Choroid plexus epithelial cell (primary cell): ENCODE data around the gene PPP2R5C.

Experiments
- DNase-seq: peaks from one replicate; pipeline ENCODE4 v3.0.0-alpha.2; 2010; ENCODE audit warnings: low read depth
- H3K4me3 ChIP-seq: 2 replicates; pipeline ENCODE4 v1.5.1; 2011; ENCODE audit warnings: low read depth, mild to moderate bottlenecking, control low read depth, low read length, moderate library complexity
- CTCF ChIP-seq: conservative IDR thresholded peaks from 2 replicates; pipeline ENCODE4 v1.5.1; 2011; ENCODE audit warnings: low read depth, mild to moderate bottlenecking, control low read depth, inconsistent platforms, low read length, moderate library complexity

The PPP2R5C gene

DNA sequence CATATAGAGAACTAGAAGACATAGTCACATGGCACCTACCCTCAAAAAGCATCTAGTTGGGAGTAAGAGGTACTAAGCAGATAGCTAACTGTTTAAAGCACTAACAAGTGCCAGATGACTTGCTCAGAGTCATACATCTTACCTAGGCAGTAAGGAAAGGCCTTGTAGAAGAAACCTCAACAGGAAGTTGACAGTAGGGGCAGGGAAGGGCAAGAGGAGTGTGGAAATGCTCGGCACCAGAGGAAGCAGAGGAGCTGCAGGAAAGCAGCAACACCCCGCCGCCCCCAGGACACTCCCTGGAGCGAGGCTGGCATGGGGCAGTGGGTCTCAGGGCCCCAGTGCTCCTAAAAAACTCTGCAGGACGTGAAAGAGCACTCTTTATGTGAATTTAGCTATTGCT is 92.9 kb downstream of the PPP2R5C start:
- TF ChIP-seq CTCF: no peak
- H3K4me3 ChIP-seq: no peak overlapping the region
- no peak for DNase-seq

- no peak for TF ChIP-seq CTCF
- DNase-seq: no peak
- H3K4me3 ChIP-seq: no peak overlapping the region
These were observed 94.4 kb downstream of the PPP2R5C start for GRCh38 chr14:101855958-101856357.

DNA sequence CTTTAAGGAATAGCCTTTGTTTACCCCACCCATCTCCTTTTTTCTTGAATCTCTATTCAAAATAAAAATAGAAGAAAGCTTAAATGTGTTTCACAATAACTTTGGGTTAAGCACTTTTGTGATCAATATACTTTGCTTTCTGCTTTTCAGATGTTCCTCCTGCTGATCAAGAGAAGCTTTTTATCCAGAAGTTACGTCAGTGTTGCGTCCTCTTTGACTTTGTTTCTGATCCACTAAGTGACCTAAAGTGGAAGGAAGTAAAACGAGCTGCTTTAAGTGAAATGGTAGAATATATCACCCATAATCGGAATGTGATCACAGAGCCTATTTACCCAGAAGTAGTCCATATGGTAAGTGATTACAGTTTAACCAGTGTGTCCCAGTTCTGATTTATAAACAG is 95.0 kb downstream of the PPP2R5C start:
- TF ChIP-seq CTCF: no peak

GRCh38 chr14:101857226-101857625 is 95.7 kb downstream of the PPP2R5C start:
- no peak for TF ChIP-seq CTCF
- DNase-seq: no peak
- H3K4me3 ChIP-seq: no peak overlapping the region

More for the DNA sequence above, 95.0 kb downstream of the PPP2R5C start:
- no peak overlapping the region for H3K4me3 ChIP-seq
- DNase-seq: no peak

DNA sequence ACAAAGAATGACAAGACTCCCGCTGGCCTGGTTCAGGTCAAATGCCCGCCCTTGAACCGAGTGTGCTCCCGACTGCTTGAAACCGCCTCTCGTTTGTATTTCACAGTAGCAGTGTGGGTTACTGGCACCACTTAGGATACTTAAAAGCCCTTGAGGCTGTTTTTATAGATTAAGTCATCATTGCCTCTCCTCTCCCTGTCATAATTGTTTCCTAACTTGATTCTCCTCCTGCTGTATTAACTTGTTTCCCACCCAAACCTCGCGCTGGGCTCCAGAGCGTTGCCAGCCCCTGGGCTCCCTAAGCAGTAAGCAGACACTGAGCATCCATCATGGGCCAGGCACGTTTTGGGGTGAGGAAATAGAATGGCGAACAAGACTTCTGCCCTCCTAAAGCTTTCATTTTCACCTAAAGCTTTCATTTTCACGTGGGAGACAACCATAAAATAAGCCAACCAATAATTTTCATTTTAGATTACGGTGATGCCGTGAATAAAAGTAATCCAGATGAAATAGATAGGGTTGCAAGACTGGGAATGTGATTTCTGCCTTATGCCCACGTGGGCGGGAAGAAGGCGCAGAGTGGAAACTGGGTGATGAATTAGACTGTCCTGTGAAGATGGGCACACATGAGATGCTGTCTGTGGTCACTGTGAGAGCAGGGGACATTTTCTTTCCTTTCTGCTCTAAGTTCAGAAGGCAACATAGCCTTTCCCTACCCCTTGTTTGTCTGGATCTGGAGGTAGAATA is 97.5 kb downstream of the PPP2R5C start:
- TF ChIP-seq CTCF: no peak
- H3K4me3 ChIP-seq: no peak overlapping the region

GRCh38 chr14:101859538-101859902 is 98.0 kb downstream of the PPP2R5C start:
- H3K4me3 ChIP-seq: no peak overlapping the region
- TF ChIP-seq CTCF: no peak
- DNase-seq: no peak

More for the DNA sequence above, 97.5 kb downstream of the PPP2R5C start:
- no peak for DNase-seq

- H3K4me3 ChIP-seq: no peak overlapping the region
- TF ChIP-seq CTCF: no peak
- no peak for DNase-seq
These were observed 98.4 kb downstream of the PPP2R5C start for GRCh38 chr14:101859958-101860357.
